ENCODE data around the gene DNMT1. TPM values are rescaled to one million over a fixed set of nuclear protein-coding genes. Genes with fewer than 3 reads are reported as not detected.

Gene DNMT1
- polyA plus RNA-seq, 1 of the 3 experiments (the other 2 are of a cell fraction) = 58.3 TPM

- no peaks in the 10 kb centered on the region for H3F3A ChIP-seq (replicated peaks; ENCODE audit: insufficient read depth)
- H3K27ac ChIP-seq (ENCODE audit: low read depth in 2 of 2, low read length in 1 of 2) = no peak overlapping the region
- ChIA-PET CTCF (no interaction called here), POLR2A (no interaction called here)
- H3K9me2 ChIP-seq = no peaks in the 10 kb centered on the region
- H3K4me2 ChIP-seq = no peak overlapping the region
- WGBS (ENCODE audit: low lambda C conversion rate) = 97% methylated on average over 15 of the region's 16 CpGs
- no peak for DNase-seq
- H3K9me3 ChIP-seq = no peaks in the 10 kb centered on the region
- H3K4me3 ChIP-seq (ENCODE audit: low read depth in 2 of 2, low read length in 1 of 2) = no peak overlapping the region
- no peak overlapping the region for H3K9ac ChIP-seq
- H3K79me2 ChIP-seq (ENCODE audit: insufficient read depth) = no peaks in the 10 kb centered on the region
- no peaks in the 10 kb centered on the region for H3K4me1 ChIP-seq (ENCODE audit: control insufficient read depth in 1 of 2, insufficient read depth in 2 of 2, low read depth in 1 of 2, low read length in 1 of 2)
- no peaks in the 10 kb centered on the region for H4K20me1 ChIP-seq (ENCODE audit: insufficient read depth)
- TF ChIP-seq IRF3 (IDR thresholded peaks at IDR 0.05; ENCODE audit: low read depth, low read length) = no peak
- no peak for TF ChIP-seq ELF1 (IDR thresholded peaks at IDR 0.05)
- no peak for TF ChIP-seq SIN3A (IDR thresholded peaks at IDR 0.05; ENCODE audit: borderline replicate concordance, low read depth, low read length)
- no peak for TF ChIP-seq REST (IDR thresholded peaks at IDR 0.05; ENCODE audit: low read depth, low read length)
- no peak for TF ChIP-seq RCOR1 (IDR thresholded peaks at IDR 0.05; ENCODE audit: low read length)
- no peak for TF ChIP-seq GATA2 (CRISPR knock-in tag; IDR thresholded peaks at IDR 0.05)
- H2AFZ ChIP-seq (ENCODE audit: low read depth) = no peak overlapping the region
- peaks cover 50 to 57% of the 10 kb centered on the region in 2 experiments for H3K36me3 ChIP-seq (replicated peaks in 1 of 2; ENCODE audit: control insufficient read depth in 1 of 2, insufficient read depth in 2 of 2, low read length in 1 of 2)
- H3K27me3 ChIP-seq (ENCODE audit: insufficient read depth) = no peaks in the 10 kb centered on the region
These were observed 35.1 kb downstream of the DNMT1 start for GRCh38 chr19:10159610-10160009.

- Histone ChIP-seq H3K4me1 (ENCODE audit: control insufficient read depth in 1 of 2, insufficient read depth in 2 of 2, low read depth in 1 of 2, low read length in 1 of 2) (no peaks in the 10 kb centered on the region), H3K9ac (no peak overlapping the region), H3K36me3 (replicated peaks in 1 of 2; ENCODE audit: control insufficient read depth in 1 of 2, insufficient read depth in 2 of 2, low read length in 1 of 2) (peaks cover 58 to 64% of the 10 kb centered on the region in 2 experiments), H3K9me2 (no peaks in the 10 kb centered on the region), H3K4me3 (ENCODE audit: low read depth in 2 of 2, low read length in 1 of 2) (no peak overlapping the region), H3F3A (replicated peaks; ENCODE audit: insufficient read depth) (no peaks in the 10 kb centered on the region), H3K4me2 (no peak overlapping the region), H2AFZ (ENCODE audit: low read depth) (no peak overlapping the region), H3K27ac (ENCODE audit: low read depth in 2 of 2, low read length in 1 of 2) (no peak overlapping the region), H3K79me2 (ENCODE audit: insufficient read depth) (no peaks in the 10 kb centered on the region), H3K27me3 (ENCODE audit: insufficient read depth) (no peaks in the 10 kb centered on the region), H4K20me1 (ENCODE audit: insufficient read depth) (no peaks in the 10 kb centered on the region), H3K9me3 (no peaks in the 10 kb centered on the region)
- CTCF ChIA-PET = interaction anchor here (0.6 kb wide), 1 partner anchor 27 kb away, joined by 3 read pairs; no protein-coding TSS in a partner anchor
- POLR2A ChIA-PET = no interaction called here
- WGBS (ENCODE audit: low lambda C conversion rate) = 92% methylated on average over 4 of the region's 11 CpGs
- no peak for DNase-seq
- TF ChIP-seq YY1 (IDR thresholded peaks at IDR 0.05; ENCODE audit: low read depth) (no peak), JUND (IDR thresholded peaks at IDR 0.05) (no peak), USF1 (IDR thresholded peaks at IDR 0.05; ENCODE audit: borderline replicate concordance, low read depth) (no peak), TCF12 (IDR thresholded peaks at IDR 0.05) (no peak), RAD21 (IDR thresholded peaks at IDR 0.05; ENCODE audit: low read length) (no peak), MAX (IDR thresholded peaks at IDR 0.05; ENCODE audit: low read depth) (no peak), REST (IDR thresholded peaks at IDR 0.05; ENCODE audit: low read depth, low read length) (no peak), NRF1 (IDR thresholded peaks at IDR 0.05; ENCODE audit: low read depth, low read length) (no peak), POLR2AphosphoS5 (IDR thresholded peaks at IDR 0.05; ENCODE audit: low read depth, low read length) (no peak), SMC3 (IDR thresholded peaks at IDR 0.05; ENCODE audit: low read depth, low read length) (no peak)
These were observed 36.3 kb downstream of the DNMT1 start for GRCh38 chr19:10158485-10158884.

Measured in SK-N-SH (cell line).